ENCODE data around the gene TMEM109.

TMEM109 gene

DNA sequence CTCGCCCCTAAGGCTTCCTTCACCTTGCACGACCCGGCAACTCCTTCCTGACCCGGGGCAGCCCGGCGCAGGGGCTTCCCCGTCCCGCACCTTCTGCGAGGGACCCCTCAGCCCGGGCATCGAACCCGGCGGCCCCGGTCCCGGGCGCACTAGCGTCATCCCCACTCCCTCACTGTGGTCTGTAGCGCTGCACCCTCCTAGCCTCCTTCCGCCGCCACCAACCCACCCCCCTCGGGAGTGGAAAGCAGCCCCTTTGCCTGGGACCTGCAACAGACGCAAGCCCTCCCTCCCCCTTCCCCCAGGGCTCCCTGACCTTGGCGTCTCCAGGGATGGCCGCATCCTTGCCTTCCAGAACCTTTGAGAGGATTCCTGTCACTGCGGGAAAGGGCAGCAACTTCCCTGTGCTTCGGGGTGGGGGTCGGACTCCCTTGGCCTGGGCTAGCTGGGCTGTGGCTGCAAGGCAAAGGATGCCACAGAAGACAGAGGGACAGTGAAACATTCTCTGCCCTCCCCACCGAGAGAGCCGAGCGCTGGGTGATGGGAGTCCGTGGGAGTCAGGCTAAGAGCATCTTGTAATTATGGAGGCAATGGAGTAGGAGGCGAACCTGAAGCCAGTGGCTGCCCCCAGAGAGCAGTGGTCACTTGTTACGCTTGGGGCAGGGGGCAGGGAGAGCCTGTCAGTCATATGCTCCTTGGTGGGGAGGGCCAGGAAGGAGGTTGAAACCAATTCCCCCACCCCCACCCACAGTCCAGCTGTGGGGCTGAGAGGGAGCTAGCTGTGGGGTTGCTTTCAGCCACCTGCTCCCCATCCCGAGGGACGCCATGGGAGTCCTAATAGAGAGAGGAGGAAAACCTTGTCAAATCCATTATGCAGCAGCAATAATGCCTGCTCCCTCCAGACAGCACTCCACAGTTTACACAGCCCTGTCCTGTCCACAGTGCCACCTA, 11.2 kb downstream of the TMEM109 start:
- Histone ChIP-seq H3K27me3 (ENCODE audit: insufficient read depth, poor library complexity, severe bottlenecking) (peaks cover 30% of the 10 kb centered on the region), H3K27ac (replicated peaks) (no peak overlapping the region), H3K4me3 (replicated peaks; ENCODE audit: insufficient read depth, low read length) (no peak overlapping the region)
- no peak for DNase-seq (ENCODE audit: low read depth in 1 of 2, low spot score in 1 of 2)
- TF ChIP-seq GABPA (IDR thresholded peaks at IDR 0.05; ENCODE audit: low read depth) (no peak), POLR2AphosphoS5 (IDR thresholded peaks at IDR 0.05; ENCODE audit: low read depth) (no peak), SPI1 (IDR thresholded peaks at IDR 0.05; ENCODE audit: borderline replicate concordance, low read depth) (no peak)
- TF ChIP-seq, protein P1, sequence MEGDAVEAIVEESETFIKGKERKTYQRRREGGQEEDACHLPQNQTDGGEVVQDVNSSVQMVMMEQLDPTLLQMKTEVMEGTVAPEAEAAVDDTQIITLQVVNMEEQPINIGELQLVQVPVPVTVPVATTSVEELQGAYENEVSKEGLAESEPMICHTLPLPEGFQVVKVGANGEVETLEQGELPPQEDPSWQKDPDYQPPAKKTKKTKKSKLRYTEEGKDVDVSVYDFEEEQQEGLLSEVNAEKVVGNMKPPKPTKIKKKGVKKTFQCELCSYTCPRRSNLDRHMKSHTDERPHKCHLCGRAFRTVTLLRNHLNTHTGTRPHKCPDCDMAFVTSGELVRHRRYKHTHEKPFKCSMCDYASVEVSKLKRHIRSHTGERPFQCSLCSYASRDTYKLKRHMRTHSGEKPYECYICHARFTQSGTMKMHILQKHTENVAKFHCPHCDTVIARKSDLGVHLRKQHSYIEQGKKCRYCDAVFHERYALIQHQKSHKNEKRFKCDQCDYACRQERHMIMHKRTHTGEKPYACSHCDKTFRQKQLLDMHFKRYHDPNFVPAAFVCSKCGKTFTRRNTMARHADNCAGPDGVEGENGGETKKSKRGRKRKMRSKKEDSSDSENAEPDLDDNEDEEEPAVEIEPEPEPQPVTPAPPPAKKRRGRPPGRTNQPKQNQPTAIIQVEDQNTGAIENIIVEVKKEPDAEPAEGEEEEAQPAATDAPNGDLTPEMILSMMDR (IDR thresholded peaks at IDR 0.05; ENCODE audit: insufficient read depth, low read length), result no peak
- TF ChIP-seq, protein P2, sequence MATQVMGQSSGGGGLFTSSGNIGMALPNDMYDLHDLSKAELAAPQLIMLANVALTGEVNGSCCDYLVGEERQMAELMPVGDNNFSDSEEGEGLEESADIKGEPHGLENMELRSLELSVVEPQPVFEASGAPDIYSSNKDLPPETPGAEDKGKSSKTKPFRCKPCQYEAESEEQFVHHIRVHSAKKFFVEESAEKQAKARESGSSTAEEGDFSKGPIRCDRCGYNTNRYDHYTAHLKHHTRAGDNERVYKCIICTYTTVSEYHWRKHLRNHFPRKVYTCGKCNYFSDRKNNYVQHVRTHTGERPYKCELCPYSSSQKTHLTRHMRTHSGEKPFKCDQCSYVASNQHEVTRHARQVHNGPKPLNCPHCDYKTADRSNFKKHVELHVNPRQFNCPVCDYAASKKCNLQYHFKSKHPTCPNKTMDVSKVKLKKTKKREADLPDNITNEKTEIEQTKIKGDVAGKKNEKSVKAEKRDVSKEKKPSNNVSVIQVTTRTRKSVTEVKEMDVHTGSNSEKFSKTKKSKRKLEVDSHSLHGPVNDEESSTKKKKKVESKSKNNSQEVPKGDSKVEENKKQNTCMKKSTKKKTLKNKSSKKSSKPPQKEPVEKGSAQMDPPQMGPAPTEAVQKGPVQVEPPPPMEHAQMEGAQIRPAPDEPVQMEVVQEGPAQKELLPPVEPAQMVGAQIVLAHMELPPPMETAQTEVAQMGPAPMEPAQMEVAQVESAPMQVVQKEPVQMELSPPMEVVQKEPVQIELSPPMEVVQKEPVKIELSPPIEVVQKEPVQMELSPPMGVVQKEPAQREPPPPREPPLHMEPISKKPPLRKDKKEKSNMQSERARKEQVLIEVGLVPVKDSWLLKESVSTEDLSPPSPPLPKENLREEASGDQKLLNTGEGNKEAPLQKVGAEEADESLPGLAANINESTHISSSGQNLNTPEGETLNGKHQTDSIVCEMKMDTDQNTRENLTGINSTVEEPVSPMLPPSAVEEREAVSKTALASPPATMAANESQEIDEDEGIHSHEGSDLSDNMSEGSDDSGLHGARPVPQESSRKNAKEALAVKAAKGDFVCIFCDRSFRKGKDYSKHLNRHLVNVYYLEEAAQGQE (IDR thresholded peaks at IDR 0.05; ENCODE audit: insufficient replicate concordance, low read depth), result no peak

DNA sequence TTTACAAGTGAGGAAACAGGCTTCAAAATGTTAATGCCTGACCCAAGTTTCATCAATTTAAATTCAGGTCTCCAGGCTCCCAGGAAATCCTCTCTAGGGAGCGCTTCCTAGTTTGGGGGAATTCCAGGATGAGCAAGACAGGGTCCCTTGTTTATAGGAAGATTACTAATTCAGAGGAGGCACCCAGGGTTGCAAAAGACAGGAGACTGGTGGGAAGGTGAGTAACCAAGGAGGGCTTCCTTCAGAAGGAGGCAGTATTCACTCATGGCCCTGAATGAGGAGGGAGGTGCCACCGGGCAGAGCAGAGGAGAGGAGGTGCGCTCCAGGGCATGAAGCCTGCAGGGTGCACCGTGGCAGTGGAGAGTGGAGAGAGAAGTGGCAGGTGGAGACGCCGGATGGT, 11.9 kb downstream of the TMEM109 start:
- no peak overlapping the region for H3K27ac ChIP-seq (replicated peaks)
- peaks cover 31% of the 10 kb centered on the region for H3K27me3 ChIP-seq (ENCODE audit: insufficient read depth, poor library complexity, severe bottlenecking)
- no peak for DNase-seq (ENCODE audit: low read depth in 1 of 2, low spot score in 1 of 2)
- H3K4me3 ChIP-seq (replicated peaks; ENCODE audit: insufficient read depth, low read length), result no peak overlapping the region
- TF ChIP-seq SPI1 (IDR thresholded peaks at IDR 0.05; ENCODE audit: borderline replicate concordance, low read depth) (no peak), GABPA (IDR thresholded peaks at IDR 0.05; ENCODE audit: low read depth) (no peak), POLR2AphosphoS5 (IDR thresholded peaks at IDR 0.05; ENCODE audit: low read depth) (no peak)
- TF ChIP-seq, protein P2 (IDR thresholded peaks at IDR 0.05; ENCODE audit: insufficient replicate concordance, low read depth), result no peak

DNA sequence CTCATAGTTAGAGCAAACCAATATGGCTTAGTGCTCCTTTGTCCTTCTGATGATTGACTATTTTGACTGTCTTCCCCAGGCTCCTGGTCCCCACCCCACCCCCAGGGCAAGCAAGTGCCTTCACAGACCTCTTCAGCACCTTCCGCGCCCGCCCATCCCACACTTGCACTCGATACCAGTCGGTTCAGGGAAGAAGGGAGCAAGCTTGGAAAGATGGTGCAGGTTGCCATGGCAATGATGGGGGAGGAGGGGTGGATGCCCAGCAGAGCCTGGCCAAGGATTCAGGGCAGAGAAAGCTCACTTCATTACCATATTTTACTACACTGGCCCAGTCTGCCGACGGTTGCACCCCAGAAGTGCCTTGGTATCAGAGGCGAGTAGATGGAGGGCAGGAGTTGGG, 12.5 kb downstream of the TMEM109 start:
- no peak overlapping the region for H3K27ac ChIP-seq (replicated peaks)
- H3K4me3 ChIP-seq (replicated peaks; ENCODE audit: insufficient read depth, low read length), result no peak overlapping the region
- H3K27me3 ChIP-seq (ENCODE audit: insufficient read depth, poor library complexity, severe bottlenecking), result peaks cover 31% of the 10 kb centered on the region
- TF ChIP-seq POLR2AphosphoS5 (IDR thresholded peaks at IDR 0.05; ENCODE audit: low read depth), result no peak
- TF ChIP-seq, protein P1 (IDR thresholded peaks at IDR 0.05; ENCODE audit: insufficient read depth, low read length), result no peak
- TF ChIP-seq, protein P2 (IDR thresholded peaks at IDR 0.05; ENCODE audit: insufficient replicate concordance, low read depth), result no peak
- no peak for TF ChIP-seq SPI1 (IDR thresholded peaks at IDR 0.05; ENCODE audit: borderline replicate concordance, low read depth)
- no peak for TF ChIP-seq GABPA (IDR thresholded peaks at IDR 0.05; ENCODE audit: low read depth)
- DNase-seq (ENCODE audit: low read depth in 1 of 2, low spot score in 1 of 2), result no peak
